ENCODE results near the gene PPIA. TPM values are rescaled to one million over a fixed set of nuclear protein-coding genes. Genes with fewer than 3 reads are reported as not detected.
A peak's percentile ranks its signal among the peaks of the same experiment; 100 is the strongest.
"Not testable (repeated sequence)": the region's sequence is repeated elsewhere in the genome, so short reads cannot be mapped to it uniquely, and the experiment has no call there.

PPIA gene
- total RNA-seq, 2 donors from 2014 or later: 2,757 to 2,768 TPM

DNA sequence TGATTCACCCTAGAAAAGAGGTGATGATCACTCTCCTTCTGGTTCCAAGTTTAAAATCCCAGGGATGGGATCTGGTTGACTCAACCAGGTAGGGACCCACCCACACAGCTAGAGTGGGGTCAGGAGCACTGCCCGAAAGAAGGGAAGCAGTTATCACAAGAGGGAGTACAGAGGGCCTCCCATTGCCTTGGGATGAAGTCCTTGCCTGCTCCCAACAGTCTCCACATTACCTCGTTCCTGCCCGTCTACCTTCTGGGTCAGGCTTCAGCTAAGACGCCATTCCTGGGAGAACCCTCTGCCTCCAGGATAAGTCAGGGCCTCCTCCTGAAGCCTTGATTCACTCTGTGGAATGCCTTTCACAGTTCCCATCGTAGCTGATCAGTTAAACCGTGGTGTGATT lies 24.0 kb upstream of the PPIA start:
- DNase-seq (ENCODE audit: low spot score in 2 of 2) (no peak), ATAC-seq (no peak)
- Mint-ChIP-seq H3K27ac (no peak overlapping the region), H3K9me3 (no peaks in the 10 kb centered on the region), H3K36me3 (peaks cover 6 to 8% of the 10 kb centered on the region in 2 donors)

DNA sequence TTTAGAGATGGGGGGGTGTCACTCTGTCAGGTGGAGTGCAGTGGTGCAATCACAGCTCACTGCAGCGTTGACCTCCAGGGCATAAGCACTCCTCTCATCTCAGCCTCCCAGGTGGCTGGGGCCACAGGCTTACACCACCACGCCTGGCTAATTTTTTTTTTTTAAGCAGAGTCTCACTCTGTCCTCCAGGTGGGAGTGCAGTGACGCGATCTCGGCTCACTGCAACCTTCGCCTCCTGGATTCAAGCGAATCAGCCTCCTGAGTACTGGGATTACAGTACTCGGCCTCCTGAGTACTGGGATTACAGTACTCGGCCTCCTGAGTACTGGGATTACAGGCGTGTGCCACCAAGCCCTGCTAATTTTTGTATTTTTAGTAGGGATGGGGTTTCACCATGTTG lies 23.6 kb upstream of the PPIA start:
- Mint-ChIP-seq H3K9me3 (no peaks in the 10 kb centered on the region), H3K27ac (no peak overlapping the region), H3K36me3 (peaks cover 2 to 8% of the 10 kb centered on the region in 2 donors)
- no peak for DNase-seq (ENCODE audit: low spot score in 2 of 2)
- no peak for ATAC-seq

DNA sequence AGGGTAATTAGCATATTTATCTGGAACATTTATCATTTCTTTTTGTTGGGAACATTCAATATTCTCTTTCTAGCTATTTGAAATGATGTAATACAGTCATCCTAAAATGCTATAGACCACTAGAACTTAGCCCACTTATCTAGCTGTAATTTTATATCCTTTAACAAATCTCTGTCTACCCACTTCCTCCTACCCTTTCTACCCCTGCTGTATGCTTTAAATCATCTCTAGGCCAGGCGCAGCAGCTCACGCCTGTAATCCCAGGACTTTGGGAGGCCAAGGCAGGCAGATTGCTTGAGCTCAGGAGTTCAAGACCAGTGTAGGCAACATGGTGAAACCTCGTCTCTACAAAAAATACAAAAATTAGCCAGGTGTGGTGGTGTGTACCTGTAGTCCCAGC lies 22.0 kb upstream of the PPIA start:
- not testable (repeated sequence) for DNase-seq (ENCODE audit: low spot score in 2 of 2); H3K27ac Mint-ChIP-seq; H3K36me3 Mint-ChIP-seq; H3K9me3 Mint-ChIP-seq; ATAC-seq

DNA sequence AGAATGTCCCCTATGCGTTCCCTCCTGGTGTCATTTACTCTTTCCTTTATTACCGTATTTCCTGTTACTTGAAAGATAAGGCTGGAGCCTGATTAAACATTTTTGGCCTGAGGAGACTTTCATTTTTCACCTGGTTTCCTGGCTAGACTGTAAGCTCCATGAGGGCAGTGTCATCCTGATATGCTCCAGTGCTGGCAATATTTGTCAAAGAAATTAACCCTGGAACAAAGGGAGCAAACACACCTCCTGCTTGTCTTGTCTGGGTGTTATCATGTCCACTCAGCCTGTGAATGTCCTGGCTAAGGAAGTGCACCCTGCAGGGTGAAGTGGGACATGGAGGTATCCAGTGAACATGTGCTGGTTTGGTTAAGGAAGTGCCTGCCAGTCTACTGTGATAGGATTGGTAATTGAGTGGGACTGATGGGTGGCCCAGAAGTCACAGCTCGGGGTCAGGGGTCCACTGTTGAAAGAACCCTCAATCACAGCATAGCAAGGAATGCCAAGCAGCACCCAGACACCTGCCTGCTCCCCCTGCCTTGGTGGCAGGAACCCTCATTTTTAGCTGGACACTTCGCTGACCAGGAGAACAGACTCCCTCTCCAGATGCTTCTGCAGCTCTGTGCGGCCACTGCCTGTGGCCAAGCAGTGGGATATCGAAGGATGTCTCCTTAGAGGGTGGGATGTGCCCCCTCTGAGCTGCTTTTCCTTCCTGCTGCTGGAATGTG lies 20.9 kb upstream of the PPIA start:
- Mint-ChIP-seq H3K36me3 (no peaks in the 10 kb centered on the region), H3K9me3 (no peaks in the 10 kb centered on the region), H3K27ac (no peak overlapping the region)
- ATAC-seq: no peak
- DNase-seq (ENCODE audit: low spot score in 2 of 2): no peak

DNA sequence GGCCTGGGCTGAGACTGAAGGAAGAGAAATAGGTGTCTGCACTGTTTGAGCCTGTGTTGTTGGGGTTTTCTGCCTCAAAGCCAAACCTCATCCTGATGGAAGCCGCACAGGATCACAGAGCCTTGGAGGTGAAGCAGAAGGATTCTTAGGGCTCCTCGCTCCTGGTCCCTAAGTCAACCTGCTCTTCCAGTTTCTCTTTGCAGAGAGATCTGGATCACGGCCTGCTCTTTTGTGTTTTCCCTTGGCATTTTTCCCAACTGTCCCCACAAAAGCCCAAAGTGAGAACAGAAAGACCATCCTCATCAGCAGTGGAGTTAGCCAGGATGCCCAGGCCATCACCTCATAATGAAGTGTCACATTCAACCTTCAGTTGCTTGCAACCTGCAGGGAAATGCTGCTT lies 20.3 kb upstream of the PPIA start:
- Mint-ChIP-seq H3K27ac (no peak overlapping the region), H3K36me3 (no peaks in the 10 kb centered on the region), H3K9me3 (no peaks in the 10 kb centered on the region)
- DNase-seq (ENCODE audit: low spot score in 2 of 2): no peak
- ATAC-seq: no peak

DNA sequence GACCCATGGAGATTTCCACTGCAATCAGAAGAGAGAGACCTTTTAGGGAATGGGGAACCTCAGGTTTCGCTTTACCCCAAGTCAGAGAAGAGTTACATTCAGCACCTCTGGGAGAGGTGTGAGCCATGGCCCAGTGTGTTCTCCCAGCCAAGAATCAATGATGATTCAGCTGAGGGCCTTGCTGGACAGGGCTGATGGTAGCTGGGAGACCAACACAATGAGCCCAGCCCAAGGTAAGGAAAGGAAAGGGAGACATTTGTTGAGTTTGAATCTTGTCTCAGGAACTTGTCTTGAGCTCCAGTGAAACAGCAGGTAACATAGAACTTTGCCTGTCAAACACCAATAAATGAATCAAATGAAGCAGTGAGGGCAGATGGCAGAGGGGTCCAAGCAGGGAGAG lies 14.0 kb upstream of the PPIA start:
- ATAC-seq (no peak), DNase-seq (ENCODE audit: low spot score in 2 of 2) (no peak)
- H3K9me3 Mint-ChIP-seq: peaks cover 5% of the 10 kb centered on the region in 2 donors
- peak overlapping the region in 1 of 2 donors; percentile 79 for H3K27ac Mint-ChIP-seq
- H3K36me3 Mint-ChIP-seq: peaks cover 0 to 5% of the 10 kb centered on the region in 2 donors

DNA sequence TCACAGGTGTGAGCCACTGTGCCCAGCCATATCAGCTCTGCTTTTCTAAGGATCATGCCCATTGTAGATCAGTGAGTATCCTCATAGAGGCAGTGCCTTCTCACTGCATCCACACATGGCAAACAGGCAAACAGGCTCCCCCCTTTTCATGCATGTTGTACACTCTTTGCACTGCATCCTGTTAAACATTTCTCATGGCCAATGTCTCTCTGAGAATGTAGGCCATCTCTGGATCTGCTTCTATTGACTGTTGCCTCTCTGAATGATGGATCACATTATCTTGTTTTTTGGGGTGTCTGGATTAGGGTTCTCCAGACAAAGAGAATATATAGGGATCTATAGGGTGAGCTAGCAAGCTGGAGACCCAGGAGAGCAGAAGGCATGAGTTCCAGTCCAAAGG lies 13.1 kb upstream of the PPIA start:
- Mint-ChIP-seq H3K9me3 (peaks cover 5% of the 10 kb centered on the region in 2 donors), H3K27ac (no peak overlapping the region), H3K36me3 (peaks cover 0 to 5% of the 10 kb centered on the region in 2 donors)
- DNase-seq (ENCODE audit: low spot score in 2 of 2) (no peak), ATAC-seq (no peak)

DNA sequence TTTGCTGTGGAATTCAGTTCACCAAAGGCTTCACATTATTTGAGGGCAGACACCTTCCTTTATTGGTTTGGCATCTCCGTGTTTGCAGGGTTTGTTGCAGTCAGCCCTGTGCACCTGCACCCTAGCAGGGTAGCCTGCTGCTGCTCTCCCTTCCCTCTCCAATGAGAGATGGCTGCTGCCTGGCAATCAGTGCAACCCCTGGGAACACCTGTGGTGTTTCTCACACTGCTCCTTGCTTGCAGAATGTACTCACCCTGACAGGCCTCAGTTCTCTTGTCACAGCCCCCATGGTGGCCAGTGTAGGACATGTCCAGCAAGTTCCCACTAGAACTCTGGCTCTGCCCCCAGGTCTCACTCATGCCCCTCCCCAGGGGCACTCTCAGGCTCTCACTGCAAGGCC lies 12.1 kb upstream of the PPIA start:
- Mint-ChIP-seq H3K36me3 (peaks cover 0 to 5% of the 10 kb centered on the region in 2 donors), H3K27ac (no peak overlapping the region), H3K9me3 (peaks cover 5% of the 10 kb centered on the region in 2 donors)
- no peak for DNase-seq (ENCODE audit: low spot score in 2 of 2)
- no peak for ATAC-seq

DNA sequence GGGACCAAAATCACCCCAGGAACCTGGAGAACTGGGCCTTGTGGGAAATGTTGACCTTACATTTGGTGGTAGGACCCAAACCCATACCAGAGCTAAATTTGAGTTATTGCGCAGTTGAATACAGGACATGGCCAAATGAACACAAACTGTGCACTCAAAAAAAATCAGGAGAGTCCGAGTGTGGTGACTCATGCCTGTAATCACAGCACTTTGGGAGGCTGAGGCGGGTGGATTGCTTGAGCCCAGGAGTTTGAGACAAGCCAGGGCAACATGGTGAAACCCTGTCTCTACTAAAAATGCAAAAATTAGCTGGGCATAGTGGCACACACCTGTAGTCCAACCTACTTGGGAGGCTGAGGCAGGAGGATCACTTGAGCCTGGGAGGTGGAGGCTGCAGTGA lies 11.3 kb upstream of the PPIA start:
- H3K9me3 Mint-ChIP-seq; H3K27ac Mint-ChIP-seq; H3K36me3 Mint-ChIP-seq; DNase-seq (ENCODE audit: low spot score in 2 of 2); ATAC-seq: not testable (repeated sequence)

DNA sequence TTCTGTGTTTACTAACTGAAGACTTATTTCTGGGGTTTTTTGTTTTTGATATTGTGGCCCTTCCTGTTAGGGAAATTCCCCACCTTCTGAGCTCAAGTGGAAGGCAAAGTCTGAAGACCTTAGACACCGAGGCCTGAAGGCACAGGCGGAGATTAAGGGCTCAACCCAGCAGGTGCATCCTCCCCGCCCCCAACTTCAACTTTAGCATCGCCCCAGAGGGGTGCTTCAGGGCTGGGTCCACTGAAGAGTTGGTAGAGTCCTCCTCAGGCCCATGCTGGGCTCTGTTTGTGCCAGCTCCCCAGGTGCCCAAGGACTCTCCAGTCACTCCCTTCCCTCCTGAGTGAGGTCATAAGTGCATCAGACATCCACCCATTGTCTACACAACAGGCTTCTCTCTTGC lies 9.4 kb upstream of the PPIA start:
- DNase-seq (ENCODE audit: low spot score in 2 of 2) (no peak), ATAC-seq (no peak)
- H3K27ac Mint-ChIP-seq: no peak overlapping the region

DNA sequence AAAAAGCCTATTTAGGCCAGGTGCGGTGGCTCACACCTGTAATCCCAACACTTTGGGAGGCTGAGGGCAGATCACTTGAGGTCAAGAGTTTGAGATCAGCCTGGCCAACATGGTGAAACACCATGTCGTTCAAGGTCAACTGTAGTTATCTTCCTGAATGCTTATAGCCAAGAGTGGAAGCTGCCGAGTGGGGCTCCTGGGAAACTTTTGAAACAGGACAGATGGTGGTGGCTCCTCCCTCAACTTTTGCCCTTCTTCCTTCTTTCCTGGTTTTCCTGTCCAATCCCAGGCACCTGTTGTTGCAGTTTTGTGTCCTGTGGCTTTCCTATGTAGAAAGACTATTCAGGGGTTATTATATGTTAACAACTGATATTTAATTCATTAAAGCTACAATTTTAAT lies 8.7 kb upstream of the PPIA start:
- Mint-ChIP-seq H3K27ac (no peak overlapping the region), H3K9me3 (peaks cover 5% of the 10 kb centered on the region in 2 donors), H3K36me3 (peaks cover 0 to 5% of the 10 kb centered on the region in 2 donors)
- DNase-seq (ENCODE audit: low spot score in 2 of 2) (no peak), ATAC-seq (no peak)

More for the DNA sequence above, 9.4 kb upstream of the PPIA start:
- Mint-ChIP-seq H3K9me3 (peaks cover 5% of the 10 kb centered on the region in 2 donors), H3K36me3 (peaks cover 0 to 5% of the 10 kb centered on the region in 2 donors)

DNA sequence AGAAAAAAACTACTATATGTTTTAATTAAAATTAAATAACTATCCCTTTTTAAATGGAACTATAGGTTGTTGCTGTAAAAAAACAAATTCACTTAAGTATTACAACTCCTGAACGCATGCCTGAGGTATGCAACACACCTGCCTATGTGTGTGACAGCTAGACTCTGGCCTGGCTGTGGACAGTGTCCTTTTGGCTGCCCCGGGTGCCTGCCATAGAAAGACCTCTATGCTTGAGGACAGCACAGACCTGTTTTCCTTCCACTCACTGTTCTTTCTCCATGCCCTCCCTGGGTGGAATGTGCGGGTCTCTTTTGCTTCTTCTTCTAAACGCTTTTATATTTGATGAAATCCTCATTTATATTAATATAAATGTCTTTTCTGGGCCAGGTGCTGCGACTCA lies 6.5 kb upstream of the PPIA start:
- ATAC-seq: no peak
- DNase-seq (ENCODE audit: low spot score in 2 of 2): no peak
- Mint-ChIP-seq H3K9me3 (no peaks in the 10 kb centered on the region), H3K36me3 (no peaks in the 10 kb centered on the region), H3K27ac (no peak overlapping the region)

DNA sequence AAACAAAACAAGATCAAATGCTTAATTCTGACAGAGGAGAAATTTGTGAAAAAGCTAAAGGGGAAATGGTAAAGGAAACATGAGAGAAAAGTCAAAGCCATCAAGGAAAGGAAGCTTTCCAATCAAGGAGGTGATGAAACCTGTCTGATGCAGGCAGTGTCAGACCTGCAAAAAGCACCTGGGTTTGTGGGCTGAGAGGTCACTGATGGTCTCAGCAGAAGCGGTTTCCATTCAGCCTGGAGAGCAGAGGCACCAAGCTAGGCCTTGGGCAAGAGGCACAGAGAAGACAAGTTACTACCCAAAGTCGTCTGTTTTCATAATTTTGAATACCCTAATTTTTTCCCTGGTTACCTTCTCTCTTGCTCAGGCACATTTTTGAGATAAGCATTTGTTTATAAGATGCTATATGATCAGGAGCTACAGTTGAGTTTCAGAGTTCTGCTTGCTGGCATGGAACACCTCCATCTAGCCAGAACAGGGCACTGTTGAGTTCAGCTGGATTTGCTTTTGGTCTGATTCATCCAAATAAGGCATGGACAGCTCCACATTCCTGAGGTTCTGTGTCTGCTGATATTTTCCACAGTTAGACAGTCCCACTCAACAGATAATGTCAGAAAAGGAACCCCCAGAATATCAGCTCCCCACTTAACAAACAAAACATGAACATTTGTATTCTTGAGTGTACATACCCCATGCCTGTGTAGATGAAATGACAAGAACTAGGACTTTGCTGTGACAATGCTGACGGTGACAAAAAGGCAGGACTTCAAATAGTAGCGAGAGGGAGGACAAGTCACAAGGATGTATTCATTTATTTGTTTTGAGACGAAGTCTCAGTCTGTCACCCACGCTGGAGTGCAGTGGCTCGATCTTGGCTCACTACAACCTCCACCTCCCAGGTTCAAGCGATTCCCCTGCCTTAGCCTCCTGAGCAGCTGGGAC lies 4.9 kb upstream of the PPIA start:
- ATAC-seq: no peak
- H3K36me3 Mint-ChIP-seq: no peaks in the 10 kb centered on the region
- DNase-seq (ENCODE audit: low spot score in 2 of 2): no peak
- H3K27ac Mint-ChIP-seq: no peak overlapping the region
- no peaks in the 10 kb centered on the region for H3K9me3 Mint-ChIP-seq

DNA sequence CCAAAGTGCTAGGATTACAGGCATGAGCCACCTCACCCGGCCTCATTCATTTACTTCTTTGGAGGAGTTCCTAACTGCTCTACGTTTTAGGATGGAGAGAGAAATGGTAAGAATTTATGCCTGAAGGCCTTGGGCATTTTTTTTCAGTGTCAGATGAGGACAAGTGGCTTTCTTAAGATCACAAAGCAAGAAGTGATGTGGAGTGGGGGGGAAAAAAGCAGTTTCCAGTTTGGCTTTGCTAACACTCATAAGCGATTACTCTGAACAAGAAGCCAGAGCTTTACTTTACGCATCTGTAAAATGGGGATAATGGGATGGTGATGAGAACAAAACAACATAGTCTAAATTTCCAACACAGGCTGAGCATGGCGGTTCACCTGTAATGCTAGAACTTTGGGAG lies 2.6 kb upstream of the PPIA start:
- Mint-ChIP-seq H3K36me3 (peaks cover 19 to 21% of the 10 kb centered on the region in 2 donors), H3K27ac (peak overlapping the region in 1 of 2 donors; percentile 62), H3K9me3 (no peaks in the 10 kb centered on the region)
- ATAC-seq (no peak), DNase-seq (ENCODE audit: low spot score in 2 of 2) (no peak)

DNA sequence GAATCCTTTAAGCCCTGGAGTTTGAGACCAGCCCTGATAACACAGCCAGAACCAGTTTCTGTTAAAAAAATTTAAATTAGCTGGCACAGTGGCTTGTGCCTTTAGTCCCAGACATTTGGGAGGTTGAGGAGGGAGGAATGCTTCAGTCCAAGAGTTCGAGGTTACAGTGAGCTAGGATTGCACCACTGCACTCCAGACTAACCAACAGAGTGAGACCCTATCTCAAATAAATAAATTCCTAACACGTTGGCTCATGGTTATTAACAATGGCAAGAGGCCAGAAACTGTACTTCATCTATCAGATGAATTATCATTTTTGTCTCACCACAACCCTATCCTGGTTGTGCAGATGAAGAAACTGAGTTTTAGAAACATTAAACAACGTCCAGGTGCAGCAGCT lies 2.1 kb upstream of the PPIA start:
- ATAC-seq (no peak), DNase-seq (ENCODE audit: low spot score in 2 of 2) (no peak)
- Mint-ChIP-seq H3K36me3 (peaks cover 21 to 22% of the 10 kb centered on the region in 2 donors), H3K27ac (no peak overlapping the region), H3K9me3 (no peaks in the 10 kb centered on the region)

DNA sequence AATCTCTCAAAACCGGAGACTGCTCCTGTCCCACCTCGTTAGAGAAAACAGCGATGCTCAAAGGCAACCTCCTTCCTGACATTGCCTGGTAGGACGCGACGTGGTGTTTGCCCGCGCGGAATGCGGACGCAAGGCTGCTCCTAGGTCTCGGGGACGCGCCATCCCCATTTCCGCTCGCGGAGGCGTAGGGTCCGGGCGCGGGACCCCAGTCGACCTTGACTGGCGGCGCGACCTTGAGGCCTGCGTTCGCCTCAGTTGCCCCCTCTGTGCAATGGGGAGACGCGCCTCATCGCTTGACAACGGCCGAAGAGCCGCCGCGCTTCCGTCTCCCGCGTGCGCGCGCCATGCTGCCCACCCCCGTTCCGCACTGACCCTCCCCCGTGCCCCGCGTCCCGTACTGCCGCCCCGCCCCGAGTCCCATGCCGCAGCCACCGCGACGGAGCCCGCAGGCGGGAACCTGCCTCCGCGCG lies 412 bp upstream of the PPIA start:
- ATAC-seq (peak in 1 of 2 donors; percentile 37), DNase-seq (ENCODE audit: low spot score in 2 of 2) (no peak)
- peaks cover 36 to 38% of the 10 kb centered on the region in 2 donors for H3K36me3 Mint-ChIP-seq
- peak overlapping the region; percentile 95 to 97 for H3K27ac Mint-ChIP-seq
- no peaks in the 10 kb centered on the region for H3K9me3 Mint-ChIP-seq
